ENCODE results near the gene KIF18A.

KIF18A gene

GRCh38 chr11:27991736-27992135 lies 116.2 kb downstream of the KIF18A start:
- no peak for TF ChIP-seq CTCF (IDR thresholded peaks at IDR 0.05)

GRCh38 chr11:27977527-27977926 lies 130.4 kb downstream of the KIF18A start:
- no peak for TF ChIP-seq CTCF (IDR thresholded peaks at IDR 0.05)

DNA sequence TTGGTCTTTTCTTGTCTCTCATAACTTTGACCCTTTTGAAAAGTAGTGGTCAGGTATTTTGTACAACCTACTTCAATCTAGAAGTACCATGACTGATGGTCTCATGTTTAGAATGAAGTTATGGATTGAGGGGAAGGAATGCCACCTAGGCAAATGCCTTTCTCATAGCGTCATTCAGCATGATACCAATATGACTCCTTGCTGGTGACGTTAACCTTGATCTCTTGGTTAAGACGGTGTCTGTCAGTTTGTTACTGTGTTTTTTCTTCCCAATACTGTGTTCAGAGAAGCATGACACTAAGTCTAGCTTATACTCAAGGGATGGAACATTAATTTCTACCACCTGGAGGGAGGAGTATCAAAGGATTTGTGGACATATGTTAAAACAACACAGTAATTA lies 130.9 kb downstream of the KIF18A start:
- TF ChIP-seq CTCF (IDR thresholded peaks at IDR 0.05) = no peak

DNA sequence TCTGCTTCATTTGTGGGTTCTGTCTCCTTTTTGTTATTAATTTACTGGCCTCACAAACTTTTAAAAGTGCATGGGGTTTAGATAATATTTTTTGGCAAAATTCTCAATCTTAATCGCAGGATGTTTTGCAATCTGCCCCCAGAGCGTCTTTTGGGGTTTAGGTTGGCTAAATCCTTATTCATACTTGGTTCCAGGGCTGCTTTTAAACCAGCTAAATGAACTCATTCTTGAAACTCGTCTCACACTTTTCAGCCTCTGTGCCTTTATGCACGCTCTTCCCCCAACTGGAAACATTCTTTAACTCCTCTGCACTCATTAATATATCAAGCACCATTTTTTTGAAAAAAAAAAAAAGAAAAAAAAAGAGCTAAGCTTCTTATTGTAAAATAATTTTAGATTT lies 131.7 kb downstream of the KIF18A start:
- no peak for TF ChIP-seq CTCF (IDR thresholded peaks at IDR 0.05)

- TF ChIP-seq CTCF (IDR thresholded peaks at IDR 0.05) = no peak
Observed at GRCh38 chr11:27973851-27974536, 134.0 kb downstream of the KIF18A start.

DNA sequence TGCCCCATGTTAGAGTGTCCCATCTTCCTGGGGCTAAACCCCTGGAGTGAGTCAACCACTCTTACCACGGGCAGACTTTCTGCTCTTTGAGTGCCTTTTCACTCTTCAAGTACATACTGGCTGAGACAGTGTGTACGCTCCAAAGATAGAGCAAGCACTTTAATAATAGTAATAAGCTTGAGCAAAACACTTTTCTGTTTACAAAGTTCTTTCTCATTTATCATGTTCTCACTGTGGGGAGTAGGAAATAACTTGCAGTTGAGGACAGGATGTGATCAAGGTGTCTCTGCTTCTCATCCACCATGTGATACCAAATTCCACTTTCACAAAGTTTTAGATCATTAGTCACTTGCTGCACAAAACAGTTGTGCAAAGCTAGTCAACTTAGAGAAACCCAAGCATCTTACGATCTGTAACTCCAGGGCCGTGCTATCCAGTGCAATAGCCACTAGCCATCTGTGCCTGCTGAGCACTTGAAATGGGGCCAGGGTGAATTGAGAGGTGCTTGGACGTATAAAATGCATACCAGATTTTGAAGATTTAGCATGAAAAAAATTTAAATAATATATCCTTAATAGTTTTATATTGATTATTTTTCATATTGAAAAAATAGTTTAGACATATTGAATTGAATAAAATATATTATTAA lies 135.3 kb downstream of the KIF18A start:
- no peak for TF ChIP-seq CTCF (IDR thresholded peaks at IDR 0.05)

GRCh38 chr11:27971171-27971570 lies 136.8 kb downstream of the KIF18A start:
- TF ChIP-seq CTCF (IDR thresholded peaks at IDR 0.05) = no peak
